SW 1271 (cell line): ENCODE measurements around the gene SNX18.
"Not testable (repeated sequence)": the region's sequence is repeated elsewhere in the genome, so short reads cannot be mapped to it uniquely, and the experiment has no call there.

Experiments
- DNase-seq, 2 experiments: peaks; one replicate each; lab custom pipeline; 2025; lab: John Stamatoyannopoulos, UW

Gene SNX18

DNA sequence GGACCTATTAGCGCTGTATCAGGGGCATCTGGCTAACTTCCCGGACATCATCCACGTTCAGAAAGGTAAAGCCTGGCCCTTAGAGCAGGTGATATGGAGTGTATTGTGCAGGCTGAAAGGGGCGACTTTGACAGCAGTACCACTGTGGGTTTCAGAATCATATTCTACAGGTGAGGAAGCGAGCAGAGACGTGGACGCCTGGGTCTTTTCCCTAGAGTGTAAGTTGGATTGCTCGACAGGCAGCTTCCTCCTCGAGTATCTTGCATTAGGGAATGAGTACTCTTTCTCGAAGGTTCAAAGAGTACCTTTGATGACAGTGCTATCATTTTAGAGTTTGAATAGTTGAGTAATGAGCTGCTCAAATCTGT is 1.9 kb downstream of the SNX18 start:
- no peak for DNase-seq

GRCh38 chr5:54520438-54520846 is 2.9 kb downstream of the SNX18 start:
- DNase-seq: no peak

DNA sequence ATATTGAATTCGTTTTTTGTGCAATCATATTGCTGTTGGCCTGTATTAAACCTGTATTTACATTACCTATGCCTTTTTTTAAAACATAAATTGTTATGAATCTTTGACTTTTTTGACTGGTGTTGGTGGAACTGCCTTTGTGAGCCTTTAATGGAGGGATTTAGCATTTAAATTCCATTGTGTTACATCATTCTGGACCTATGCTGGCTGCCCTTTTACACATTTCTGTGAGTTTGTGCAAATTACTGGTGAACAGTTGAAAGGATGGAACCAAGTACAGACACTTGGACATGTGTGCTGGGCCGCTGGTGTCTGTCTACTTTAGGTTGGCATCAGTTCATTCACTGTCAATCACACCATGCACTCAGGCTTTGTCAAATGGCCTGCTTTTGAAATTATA is 3.4 kb downstream of the SNX18 start:
- DNase-seq: no peak

DNA sequence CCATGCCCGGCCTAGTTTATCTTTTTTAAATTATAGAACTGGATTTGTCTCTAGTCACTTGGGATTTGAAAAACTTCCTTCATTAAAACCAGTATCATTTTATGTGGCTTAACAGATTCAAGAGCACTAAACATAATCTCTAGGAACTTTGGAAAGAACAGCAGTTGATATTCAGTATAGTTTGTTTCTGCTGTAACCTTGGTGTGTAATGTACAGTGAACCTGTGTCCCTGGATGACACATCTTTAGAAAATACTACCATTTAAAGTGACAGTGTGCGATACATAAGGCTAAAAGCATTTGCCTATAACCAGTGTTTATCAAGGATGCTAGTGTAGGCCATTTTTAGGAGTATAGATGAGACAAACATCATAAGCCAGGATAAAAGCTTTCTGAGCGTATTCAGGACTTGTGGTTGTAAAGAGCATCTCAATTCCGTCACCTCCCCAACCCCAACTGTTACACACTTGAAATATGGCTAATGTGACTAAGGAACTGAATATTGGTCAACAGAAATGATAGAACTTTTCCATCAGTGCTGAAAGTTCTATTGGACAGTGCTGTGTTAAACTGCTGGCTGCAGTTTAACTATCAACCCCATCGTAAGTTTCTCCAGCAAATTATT is 4.4 kb downstream of the SNX18 start:
- no peak for DNase-seq

GRCh38 chr5:54523534-54523933 is 6.0 kb downstream of the SNX18 start:
- no peak for DNase-seq

DNA sequence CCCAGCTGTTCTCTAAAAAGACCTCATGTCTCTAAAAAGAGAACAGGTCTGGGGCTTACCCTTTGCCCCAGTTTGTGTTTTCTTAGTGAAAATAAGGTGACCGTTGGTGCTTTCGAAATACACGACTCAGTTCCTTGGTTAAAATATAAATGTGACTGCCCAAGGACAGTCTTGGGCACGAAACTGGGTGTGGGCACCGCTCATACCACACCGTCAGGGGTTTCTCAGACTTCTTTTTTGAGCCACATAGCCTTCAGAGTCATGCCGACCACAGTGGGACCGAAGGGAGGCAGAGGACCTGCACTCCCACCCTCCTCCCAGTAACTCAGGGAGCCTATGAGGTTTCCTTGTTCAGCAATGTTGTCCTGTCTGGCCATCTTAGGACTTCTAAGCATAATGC is 6.5 kb downstream of the SNX18 start:
- DNase-seq: no peak

DNA sequence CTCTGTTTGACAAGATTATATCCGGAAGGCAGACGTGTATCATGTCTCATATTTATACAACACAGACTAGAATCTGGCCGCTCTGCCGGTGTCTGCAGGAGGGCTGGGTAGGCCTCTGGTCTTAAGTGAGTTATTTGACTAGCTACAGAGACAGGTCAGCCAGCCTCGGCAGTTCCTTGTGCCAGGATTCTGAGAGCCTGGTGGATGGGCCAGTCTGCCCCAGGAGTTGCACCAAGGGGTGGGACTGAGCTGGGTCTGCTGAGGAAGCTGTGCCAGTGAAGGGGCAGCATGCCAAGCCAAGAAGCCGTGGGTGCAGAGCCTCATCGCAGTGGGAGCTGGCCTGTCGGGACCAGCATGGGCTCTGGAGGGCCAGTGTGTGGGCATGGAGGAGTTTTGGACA is 7.1 kb downstream of the SNX18 start:
- no peak for DNase-seq

DNA sequence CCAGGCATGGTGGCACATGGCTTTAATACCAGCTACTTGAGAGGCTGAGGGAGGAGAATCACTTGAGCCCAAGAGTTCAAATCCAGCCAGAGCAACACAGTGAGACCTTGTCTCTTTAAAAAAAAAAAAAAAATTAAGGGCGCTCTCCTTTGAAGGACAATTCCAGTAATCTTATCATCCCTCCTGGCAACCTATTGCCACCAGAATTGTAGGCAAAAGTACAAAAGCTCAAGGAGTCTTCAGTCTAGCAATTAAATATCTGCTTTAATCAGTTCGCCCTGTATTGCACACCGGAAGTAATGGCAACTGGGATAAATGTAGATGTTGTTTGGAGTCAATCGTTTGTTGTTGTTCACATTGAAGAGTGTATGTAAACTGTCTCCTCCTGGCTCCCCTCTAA is 7.7 kb downstream of the SNX18 start:
- no peak for DNase-seq

DNA sequence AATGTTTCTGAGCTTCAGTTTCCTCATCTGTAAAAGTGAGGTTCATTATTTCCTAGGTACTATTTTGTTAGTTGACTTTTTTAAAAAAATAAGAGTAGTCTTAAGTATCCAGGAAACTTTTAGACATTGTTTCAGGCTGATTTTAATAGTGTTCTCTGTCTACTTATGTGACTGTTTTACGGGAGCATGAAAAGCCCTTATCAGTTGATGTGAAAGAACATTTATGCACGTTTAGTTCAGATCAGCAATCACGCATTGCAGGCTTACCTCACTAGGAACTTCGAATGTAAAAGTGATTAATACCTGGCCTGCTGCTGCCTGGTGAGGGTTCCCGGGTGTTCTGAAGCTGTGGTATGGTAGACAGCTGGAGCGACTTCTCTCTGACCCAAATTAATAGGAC is 8.1 kb downstream of the SNX18 start:
- no peak for DNase-seq

DNA sequence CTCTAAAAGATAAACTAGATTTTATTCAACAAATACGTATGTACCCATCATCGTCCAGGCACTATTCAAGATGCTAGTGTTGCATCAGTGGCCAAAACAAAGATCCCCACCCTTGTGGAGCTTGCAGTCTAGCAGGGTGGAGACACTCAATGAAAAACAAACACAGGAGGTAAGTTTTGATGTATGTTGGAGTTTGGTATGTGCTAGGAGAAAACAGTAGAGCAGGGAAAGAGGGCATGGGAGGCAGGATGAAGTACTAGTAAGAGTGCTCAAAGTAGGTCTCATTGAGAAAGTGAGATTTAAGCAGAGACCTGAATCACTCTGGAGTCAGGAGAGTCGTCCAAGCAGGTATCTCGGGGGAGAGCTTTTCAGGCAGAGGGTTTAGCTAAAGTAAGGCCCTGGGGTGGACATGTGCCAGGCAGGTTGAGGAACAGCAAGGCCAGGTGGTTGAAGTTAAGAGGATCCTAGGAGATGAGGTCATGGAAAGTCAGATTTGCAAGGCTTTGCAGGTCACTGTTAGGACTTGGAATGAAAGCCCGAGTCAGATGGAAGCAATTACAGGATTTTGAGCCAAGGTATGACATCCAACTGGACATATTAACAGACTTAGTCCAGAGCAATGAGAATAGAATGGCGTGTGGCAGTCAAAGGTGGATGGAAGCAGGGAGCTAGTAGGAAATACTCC is 9.2 kb downstream of the SNX18 start:
- DNase-seq: no peak

DNA sequence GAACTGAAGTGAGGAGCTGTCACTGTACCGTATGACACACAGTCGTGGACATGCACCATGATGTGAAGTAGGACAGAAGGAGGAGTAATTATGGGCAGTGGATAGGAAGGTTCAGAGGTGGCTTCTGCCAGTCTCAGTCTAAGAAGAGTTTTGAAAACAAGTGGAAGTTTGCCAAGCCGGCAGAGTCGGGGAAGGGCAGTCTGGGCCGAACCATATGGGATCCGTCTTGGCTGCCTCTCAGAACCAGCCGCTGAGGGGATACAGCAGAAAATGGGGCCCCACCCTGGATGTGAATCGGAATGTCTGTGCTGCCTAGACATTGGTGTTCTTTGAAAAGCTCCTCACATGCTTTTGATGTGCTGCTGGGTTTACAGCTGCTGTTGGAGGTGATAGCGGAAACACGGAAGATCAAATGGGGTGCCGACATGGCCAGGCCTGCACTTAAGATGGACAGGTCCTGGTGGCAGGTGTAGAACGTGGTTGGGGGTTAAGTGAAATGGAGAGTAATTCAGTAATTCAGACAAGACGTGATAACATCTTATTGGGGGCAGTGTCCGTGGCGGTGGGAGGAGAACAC is 11.2 kb downstream of the SNX18 start:
- DNase-seq: no peak

DNA sequence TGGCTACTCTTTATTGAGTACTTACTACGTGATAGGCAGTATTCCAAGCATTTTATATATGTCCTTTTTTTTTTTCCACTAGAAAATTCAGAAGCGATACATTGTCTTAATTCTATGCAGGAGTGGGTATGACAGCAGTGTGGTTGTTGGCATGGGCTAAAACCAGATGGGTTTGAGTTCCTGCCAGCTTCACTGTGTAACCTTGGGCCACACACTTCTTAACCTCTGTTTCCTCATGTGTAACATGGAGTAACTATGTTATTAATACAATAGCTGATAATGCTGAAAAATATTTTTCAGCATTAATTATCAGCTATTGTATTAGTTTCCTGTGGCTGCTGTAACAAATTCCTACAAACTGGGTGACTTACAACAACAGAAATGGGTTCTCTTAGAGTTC is 12.0 kb downstream of the SNX18 start:
- no peak for DNase-seq

GRCh38 chr5:54531546-54531945 is 14.0 kb downstream of the SNX18 start:
- no peak for DNase-seq

DNA sequence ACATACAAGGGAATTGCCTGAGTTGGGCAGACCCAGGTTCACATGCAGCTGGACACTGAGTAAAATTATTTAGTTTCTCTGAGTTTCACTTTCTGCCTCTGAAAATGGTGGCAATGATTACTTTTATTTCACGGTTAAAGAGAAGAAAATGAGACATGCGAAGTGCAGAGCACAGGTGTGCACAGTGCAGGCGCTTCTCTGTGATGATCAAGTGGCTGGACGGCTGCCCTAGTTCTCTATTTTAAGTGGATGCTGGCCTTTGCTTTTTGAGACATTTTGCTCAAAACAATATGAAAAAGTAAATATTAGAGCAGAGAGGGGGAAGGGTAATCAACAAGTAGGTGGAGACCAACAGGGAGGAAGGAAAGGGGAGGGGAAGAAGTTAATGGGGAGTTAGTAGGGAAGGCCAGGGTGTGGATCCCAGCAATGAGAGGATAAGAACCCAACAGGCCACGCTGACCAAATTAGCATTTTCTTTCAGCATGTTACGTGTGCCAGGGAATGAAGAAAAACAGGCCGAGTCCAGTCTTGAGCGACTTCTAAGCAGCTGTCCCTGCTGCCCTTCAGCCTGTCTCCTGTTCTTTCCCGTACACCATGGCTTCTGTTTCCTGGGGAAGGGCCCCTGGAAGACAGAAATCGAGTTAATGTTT is 16.1 kb downstream of the SNX18 start:
- DNase-seq: no peak

GRCh38 chr5:54534191-54535004 is 16.8 kb downstream of the SNX18 start:
- no peak for DNase-seq

- no peak for DNase-seq
Observed at GRCh38 chr5:54535149-54535844, 17.7 kb downstream of the SNX18 start.

DNA sequence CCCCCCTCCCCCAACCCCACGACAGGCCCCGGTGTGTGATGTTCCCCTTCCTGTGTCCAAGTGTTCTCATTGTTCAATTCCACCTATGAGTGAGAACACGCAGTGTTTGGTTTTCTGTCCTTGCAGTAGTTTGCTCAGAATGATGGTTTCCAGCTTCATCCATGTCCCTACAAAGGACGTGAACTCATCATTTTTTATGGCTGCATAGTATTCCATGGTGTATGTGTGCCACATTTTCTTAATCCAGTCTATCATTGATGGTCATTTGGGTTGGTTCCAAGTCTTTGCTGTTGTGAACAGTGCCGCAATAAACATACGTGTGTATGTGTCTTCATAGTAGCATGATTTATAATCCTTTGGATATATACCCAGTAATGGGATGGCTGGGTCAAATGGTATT is 18.8 kb downstream of the SNX18 start:
- not testable (repeated sequence) for DNase-seq

GRCh38 chr5:54536861-54537260 is 19.3 kb downstream of the SNX18 start:
- not testable (repeated sequence) for DNase-seq

GRCh38 chr5:54537725-54538124 is 20.2 kb downstream of the SNX18 start:
- DNase-seq: no peak

- DNase-seq: no peak
Observed at GRCh38 chr5:54538156-54538555, 20.6 kb downstream of the SNX18 start.

DNA sequence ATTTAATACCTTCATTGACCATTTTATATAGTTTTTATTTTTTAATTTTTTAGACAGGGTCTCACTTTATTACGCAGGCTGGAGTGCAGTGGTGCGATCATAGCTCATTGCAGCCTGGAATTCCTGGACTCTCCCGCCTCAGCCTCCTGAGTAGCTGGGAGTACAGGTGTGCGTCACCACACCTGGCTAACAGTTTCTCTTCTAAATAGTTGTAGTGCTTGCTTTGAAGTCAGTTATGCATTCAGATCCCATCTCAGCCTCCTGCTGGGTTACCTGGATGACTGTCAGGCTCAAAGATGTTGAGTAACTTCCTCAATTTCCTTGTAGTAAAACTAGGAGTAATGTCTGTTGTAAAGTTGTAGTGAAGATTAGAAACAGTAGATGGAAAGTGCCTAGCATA is 21.4 kb downstream of the SNX18 start:
- no peak for DNase-seq

DNA sequence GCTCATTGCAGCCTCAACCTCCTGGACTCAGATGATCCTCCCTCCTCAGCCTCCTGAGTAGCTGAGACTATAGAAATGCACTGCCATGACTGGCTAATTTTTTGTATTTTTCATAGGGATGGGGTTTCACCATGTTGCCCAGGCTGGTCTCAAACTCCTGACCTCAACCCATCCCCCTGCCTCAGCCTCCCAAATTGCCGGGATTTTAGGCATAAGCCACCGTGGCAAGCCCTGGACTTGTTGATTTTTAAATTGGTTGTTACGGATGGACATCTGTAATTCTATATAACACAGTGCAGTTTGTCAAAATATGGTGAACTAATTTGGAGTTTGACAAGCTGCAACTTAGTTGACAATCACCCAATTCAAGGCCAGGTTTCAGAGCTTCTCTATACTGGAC is 22.7 kb downstream of the SNX18 start:
- no peak for DNase-seq
